ENCODE measurements around the gene MYO6. TPM values are rescaled to one million over a fixed set of nuclear protein-coding genes. Genes with fewer than 3 reads are reported as not detected.

The MYO6 gene
- total and polyA plus RNA-seq, 5 experiments from 2014 or later: 0.91 to 5.6 (median 1.5) TPM

GRCh38 chr6:75813476-75814250 is 64.6 kb downstream of the MYO6 start:
- peak overlapping the region in 1 of 10 donors; percentile 58 for H3K27ac Mint-ChIP-seq
- DNase-seq (no peak), ATAC-seq (no peak)
- peaks cover 2 to 5% (median 2%) of the 10 kb centered on the region in 3 donors for H3K36me3 Mint-ChIP-seq
- no peak overlapping the region for H3K4me3 Mint-ChIP-seq
- H3K9me3 Mint-ChIP-seq: peaks cover 0 to 9% (median 0%) of the 10 kb centered on the region in 9 donors
- H3K4me1 Mint-ChIP-seq: no peaks in the 10 kb centered on the region
- POLR2A ChIA-PET: no interaction called here
- peaks cover 0 to 18% (median 10%) of the 10 kb centered on the region in 5 donors for H3K27me3 Mint-ChIP-seq

GRCh38 chr6:75815756-75816155 is 66.7 kb downstream of the MYO6 start:
- POLR2A ChIA-PET: no interaction called here
- ATAC-seq (no peak), DNase-seq (no peak)
- Mint-ChIP-seq H3K27ac (no peak overlapping the region), H3K9me3 (peaks cover 0 to 9% (median 0%) of the 10 kb centered on the region in 9 donors), H3K4me3 (no peak overlapping the region), H3K4me1 (no peaks in the 10 kb centered on the region), H3K36me3 (peaks cover 0 to 2% (median 2%) of the 10 kb centered on the region in 3 donors), H3K27me3 (peaks cover 0 to 14% (median 6%) of the 10 kb centered on the region in 5 donors)

- POLR2A ChIA-PET: no interaction called here
- no peak for ATAC-seq
- peaks cover 2 to 14% (median 5%) of the 10 kb centered on the region in 5 donors for H3K27me3 Mint-ChIP-seq
- H3K27ac Mint-ChIP-seq: no peak overlapping the region
- no peaks in the 10 kb centered on the region for H3K9me3 Mint-ChIP-seq
- DNase-seq: no peak
- H3K4me1 Mint-ChIP-seq: no peaks in the 10 kb centered on the region
- H3K4me3 Mint-ChIP-seq: no peak overlapping the region
- H3K36me3 Mint-ChIP-seq: no peaks in the 10 kb centered on the region
These were observed 69.2 kb downstream of the MYO6 start for GRCh38 chr6:75818098-75818855.

- Mint-ChIP-seq H3K4me3 (no peak overlapping the region), H3K4me1 (no peaks in the 10 kb centered on the region), H3K27me3 (peaks cover 0 to 7% (median 1%) of the 10 kb centered on the region in 5 donors), H3K9me3 (no peaks in the 10 kb centered on the region), H3K27ac (no peak overlapping the region), H3K36me3 (no peaks in the 10 kb centered on the region)
- POLR2A ChIA-PET: no interaction called here
- DNase-seq: no peak
- ATAC-seq: no peak
These were observed 70.9 kb downstream of the MYO6 start for GRCh38 chr6:75819776-75820487.

GRCh38 chr6:75824160-75824559 is 75.1 kb downstream of the MYO6 start:
- ATAC-seq (no peak), DNase-seq (no peak)
- no peaks in the 10 kb centered on the region for H3K4me1 Mint-ChIP-seq
- H3K9me3 Mint-ChIP-seq: no peaks in the 10 kb centered on the region
- H3K4me3 Mint-ChIP-seq: no peak overlapping the region
- H3K27ac Mint-ChIP-seq: no peak overlapping the region
- H3K36me3 Mint-ChIP-seq: no peaks in the 10 kb centered on the region
- POLR2A ChIA-PET: no interaction called here
- peaks cover 0 to 5% (median 0%) of the 10 kb centered on the region in 5 donors for H3K27me3 Mint-ChIP-seq

GRCh38 chr6:75827163-75827562 is 78.1 kb downstream of the MYO6 start:
- DNase-seq (no peak), ATAC-seq (no peak)
- Mint-ChIP-seq H3K9me3 (no peaks in the 10 kb centered on the region), H3K4me3 (no peak overlapping the region), H3K4me1 (no peaks in the 10 kb centered on the region), H3K36me3 (no peaks in the 10 kb centered on the region), H3K27ac (no peak overlapping the region), H3K27me3 (peaks cover 0 to 9% (median 0%) of the 10 kb centered on the region in 5 donors)
- POLR2A ChIA-PET: no interaction called here

GRCh38 chr6:75830959-75831885 is 82.2 kb downstream of the MYO6 start:
- no peak overlapping the region for H3K4me3 Mint-ChIP-seq
- H3K36me3 Mint-ChIP-seq: no peaks in the 10 kb centered on the region
- POLR2A ChIA-PET: no interaction called here
- DNase-seq: no peak
- no peaks in the 10 kb centered on the region for H3K9me3 Mint-ChIP-seq
- H3K27me3 Mint-ChIP-seq: peaks cover 0 to 4% (median 0%) of the 10 kb centered on the region in 5 donors
- H3K27ac Mint-ChIP-seq: no peak overlapping the region
- ATAC-seq: no peak
- H3K4me1 Mint-ChIP-seq: no peaks in the 10 kb centered on the region

- Mint-ChIP-seq H3K4me3 (no peak overlapping the region), H3K27me3 (peaks cover 0 to 4% (median 0%) of the 10 kb centered on the region in 5 donors), H3K4me1 (no peaks in the 10 kb centered on the region), H3K36me3 (no peaks in the 10 kb centered on the region), H3K9me3 (no peaks in the 10 kb centered on the region), H3K27ac (no peak overlapping the region)
- ATAC-seq (no peak), DNase-seq (no peak)
- POLR2A ChIA-PET: no interaction called here
These were observed 85.4 kb downstream of the MYO6 start for GRCh38 chr6:75834447-75834846.

- no peaks in the 10 kb centered on the region for H3K36me3 Mint-ChIP-seq
- no peak overlapping the region for H3K27ac Mint-ChIP-seq
- H3K4me3 Mint-ChIP-seq: no peak overlapping the region
- no peaks in the 10 kb centered on the region for H3K9me3 Mint-ChIP-seq
- H3K27me3 Mint-ChIP-seq: peaks cover 0 to 3% (median 2%) of the 10 kb centered on the region in 5 donors
- no peak for DNase-seq
- no peak for ATAC-seq
- H3K4me1 Mint-ChIP-seq: no peaks in the 10 kb centered on the region
- POLR2A ChIA-PET: no interaction called here
These were observed 93.2 kb downstream of the MYO6 start for GRCh38 chr6:75842191-75842590.

GRCh38 chr6:75842732-75843131 is 93.7 kb downstream of the MYO6 start:
- Mint-ChIP-seq H3K4me3 (no peak overlapping the region), H3K9me3 (no peaks in the 10 kb centered on the region), H3K27ac (no peak overlapping the region), H3K4me1 (no peaks in the 10 kb centered on the region), H3K27me3 (peaks cover 0 to 4% (median 2%) of the 10 kb centered on the region in 5 donors), H3K36me3 (no peaks in the 10 kb centered on the region)
- DNase-seq: no peak
- no peak for ATAC-seq
- POLR2A ChIA-PET: no interaction called here

- H3K27me3 Mint-ChIP-seq: peaks cover 0 to 3% (median 3%) of the 10 kb centered on the region in 5 donors
- H3K4me1 Mint-ChIP-seq: no peaks in the 10 kb centered on the region
- no peaks in the 10 kb centered on the region for H3K36me3 Mint-ChIP-seq
- DNase-seq (no peak), ATAC-seq (no peak)
- H3K9me3 Mint-ChIP-seq: no peaks in the 10 kb centered on the region
- no peak overlapping the region for H3K4me3 Mint-ChIP-seq
- POLR2A ChIA-PET: no interaction called here
- no peak overlapping the region for H3K27ac Mint-ChIP-seq
These were observed 94.4 kb downstream of the MYO6 start for GRCh38 chr6:75843396-75843795.

GRCh38 chr6:75848274-75848673 is 99.2 kb downstream of the MYO6 start:
- Mint-ChIP-seq H3K36me3 (no peaks in the 10 kb centered on the region), H3K27ac (no peak overlapping the region), H3K27me3 (peaks cover 0 to 8% (median 4%) of the 10 kb centered on the region in 5 donors), H3K4me1 (no peaks in the 10 kb centered on the region), H3K9me3 (no peaks in the 10 kb centered on the region), H3K4me3 (no peak overlapping the region)
- DNase-seq: no peak
- no peak for ATAC-seq
- POLR2A ChIA-PET: no interaction called here

Measured in naive thymus-derived CD8-positive, alpha-beta T cell (primary cell).